Endothelial cell (in vitro differentiated cells): ENCODE results near the gene ZNF732. TPM values are rescaled to one million over a fixed set of nuclear protein-coding genes. Genes with fewer than 3 reads are reported as not detected.

Experiments used
- DNase-seq: peaks from one replicate; pipeline ENCODE4 v3.0.0; 2021; ENCODE audit warnings: low spot score
- H3K27ac Mint-ChIP-seq: one replicate; pipeline ENCODE4 v1.8.0; 2021; ENCODE audit warnings: mixed read lengths, inconsistent platforms; ENCODE audit not compliant: unreplicated experiment
- H3K27me3 Mint-ChIP-seq: one replicate; pipeline ENCODE4 v1.8.0; 2021; ENCODE audit warnings: mild to moderate bottlenecking, moderate library complexity, mixed read lengths, inconsistent platforms; ENCODE audit not compliant: unreplicated experiment
- H3K36me3 Mint-ChIP-seq: one replicate; pipeline ENCODE4 v1.8.0; 2021; ENCODE audit warnings: mild to moderate bottlenecking, low read depth, mixed read lengths, inconsistent platforms; ENCODE audit not compliant: unreplicated experiment
- H3K4me1 Mint-ChIP-seq: one replicate; pipeline ENCODE4 v1.8.0; 2021; ENCODE audit warnings: mild to moderate bottlenecking, mixed read lengths, inconsistent platforms; ENCODE audit not compliant: unreplicated experiment
- H3K4me3 Mint-ChIP-seq: one replicate; pipeline ENCODE4 v1.8.0; 2021; ENCODE audit warnings: mild to moderate bottlenecking, mixed read lengths, inconsistent platforms; ENCODE audit not compliant: unreplicated experiment
- H3K9me3 Mint-ChIP-seq: one replicate; pipeline ENCODE4 v1.8.0; 2021; ENCODE audit warnings: mixed read lengths, inconsistent platforms; ENCODE audit not compliant: unreplicated experiment
- CTCF ChIP-seq: fragments of 200-600 bp; sonication (generic); IDR thresholded peaks from one replicate; pipeline ENCODE4 v1.5.0; 2021; ENCODE audit warnings: antibody characterized with exemption; ENCODE audit not compliant: unreplicated experiment
- total RNA-seq: library from RNA; stranded (reverse); fragmentation: NEBNext Ultra II Directional; extraction: Animal tissue kit (Norgen Biotek cat#: 25700); gene quantifications from one replicate; pipeline ENCODE4 v1.2.1, GENCODE V29; 2021; ENCODE audit not compliant: unreplicated experiment

ZNF732 gene
- total RNA-seq, 1 donor from 2014 or later, result 2.4 TPM

- peak; percentile 89 for DNase-seq
- Mint-ChIP-seq H3K27ac (peak within 1 kb of the TSS; percentile 89), H3K4me3 (peak within 1 kb of the TSS; percentile 99), H3K4me1 (peaks cover 18% of the 10 kb centered on the region), H3K9me3 (no peaks in the 10 kb centered on the region), H3K36me3 (peaks cover 15% of the 10 kb centered on the region), H3K27me3 (peaks cover 19% of the 10 kb centered on the region)
- TF ChIP-seq CTCF, result no peak
Measured at GRCh38 chr4:337143-337931, 32.1 kb upstream of the ZNF732 start, which contains the start of gene ZNF141. ZNF141 (plus strand) TSS chr4:337814; CDS start chr4:337984, 170 bp downstream.

- TF ChIP-seq CTCF, result no peak
- peaks cover 18% of the 10 kb centered on the region for H3K4me1 Mint-ChIP-seq
- H3K36me3 Mint-ChIP-seq, result peaks cover 15% of the 10 kb centered on the region
- no peaks in the 10 kb centered on the region for H3K9me3 Mint-ChIP-seq
- peak overlapping the region; percentile 99 for H3K4me3 Mint-ChIP-seq
- peaks cover 19% of the 10 kb centered on the region for H3K27me3 Mint-ChIP-seq
- DNase-seq, result peak; percentile 41
- no peak overlapping the region for H3K27ac Mint-ChIP-seq
Measured at GRCh38 chr4:336893-337142, 31.5 kb upstream of the ZNF732 start.

- H3K4me1 Mint-ChIP-seq, result peaks cover 18% of the 10 kb centered on the region
- no peak for TF ChIP-seq CTCF
- DNase-seq, result peak; percentile 22
- H3K27ac Mint-ChIP-seq, result peak overlapping the region; percentile 61
- peaks cover 19% of the 10 kb centered on the region for H3K27me3 Mint-ChIP-seq
- no peaks in the 10 kb centered on the region for H3K9me3 Mint-ChIP-seq
- H3K36me3 Mint-ChIP-seq, result peaks cover 15% of the 10 kb centered on the region
- peak overlapping the region; percentile 90 for H3K4me3 Mint-ChIP-seq
Measured at GRCh38 chr4:336099-336892, 31.0 kb upstream of the ZNF732 start.

GRCh38 chr4:335515-335914 is 30.2 kb upstream of the ZNF732 start:
- Mint-ChIP-seq H3K9me3 (no peaks in the 10 kb centered on the region), H3K27ac (no peak overlapping the region), H3K4me3 (peak overlapping the region; percentile 90), H3K4me1 (peaks cover 18% of the 10 kb centered on the region), H3K27me3 (peaks cover 19% of the 10 kb centered on the region), H3K36me3 (peaks cover 13% of the 10 kb centered on the region)
- DNase-seq, result no peak
- no peak for TF ChIP-seq CTCF

- no peaks in the 10 kb centered on the region for H3K27me3 Mint-ChIP-seq
- no peaks in the 10 kb centered on the region for H3K4me1 Mint-ChIP-seq
- no peak overlapping the region for H3K4me3 Mint-ChIP-seq
Measured at GRCh38 chr4:328729-329128, 23.5 kb upstream of the ZNF732 start.

More at GRCh38 chr4:328729-329128, 23.5 kb upstream of the ZNF732 start:
- H3K36me3 Mint-ChIP-seq, result peaks cover 24% of the 10 kb centered on the region
- no peak for TF ChIP-seq CTCF
- H3K27ac Mint-ChIP-seq, result no peak overlapping the region
- peaks cover 15% of the 10 kb centered on the region for H3K9me3 Mint-ChIP-seq
- DNase-seq, result no peak
